Fibroblast of lung (primary cell): ENCODE data around the gene NMT1.

Source experiments
- CTCF ChIP-seq, 2 donors: IDR thresholded peaks in 1 of 2; conservative IDR thresholded peaks in 1 of 2; 1 replicate in 1 of 2; 2 replicates in 1 of 2; pipeline ENCODE4 v1.5.1; 2011 to 2012; ENCODE audit warnings: low read length in 2 of 2, control low read depth in 1 of 2, inconsistent platforms in 1 of 2, low read depth in 1 of 2, mild to moderate bottlenecking in 1 of 2
- EZH2 ChIP-seq: IDR thresholded peaks from 2 replicates; pipeline ENCODE4 v1.5.1; 2012; ENCODE audit warnings: low read length, control low read depth, mild to moderate bottlenecking; ENCODE audit errors: missing control alignments

GRCh38 chr17:45011767-45012166, 49.4 kb upstream of the NMT1 start:
- no peak for TF ChIP-seq CTCF (conservative IDR thresholded peaks at IDR 0.05 in 1 of 2, IDR thresholded peaks at IDR 0.05 in 1 of 2; ENCODE audit: low read depth in 1 of 2, low read length in 2 of 2)
- no peak for TF ChIP-seq EZH2
